Chondrocyte (in vitro differentiated cells): ENCODE measurements around the gene F2RL2. TPM values are rescaled to one million over a fixed set of nuclear protein-coding genes. Genes with fewer than 3 reads are reported as not detected.

Source experiments
- DNase-seq: peaks from one replicate; pipeline ENCODE4 v3.0.0; 2021; ENCODE audit warnings: mixed read lengths, low spot score
- H3K27ac Mint-ChIP-seq: one replicate; pipeline ENCODE4 v1.8.0; 2021; ENCODE audit warnings: mild to moderate bottlenecking, moderate library complexity, mixed read lengths; ENCODE audit not compliant: unreplicated experiment
- H3K27me3 Mint-ChIP-seq: 2 replicates; pipeline ENCODE4 v1.8.0; 2021; ENCODE audit warnings: low read depth, mixed read lengths
- H3K36me3 Mint-ChIP-seq: 2 replicates; pipeline ENCODE4 v1.8.0; 2021; ENCODE audit warnings: low read depth, mixed read lengths
- H3K4me1 Mint-ChIP-seq: 2 replicates; pipeline ENCODE4 v1.8.0; 2021; ENCODE audit warnings: low read depth, mild to moderate bottlenecking, mixed read lengths
- H3K4me3 Mint-ChIP-seq: one replicate; pipeline ENCODE4 v1.8.0; 2021; ENCODE audit warnings: mild to moderate bottlenecking, moderate library complexity, mixed read lengths; ENCODE audit not compliant: unreplicated experiment
- H3K9me3 Mint-ChIP-seq: 2 replicates; pipeline ENCODE4 v1.8.0; 2021; ENCODE audit warnings: low read depth, mixed read lengths
- total RNA-seq: library from RNA; stranded (reverse); gene quantifications from 3 replicates; pipeline ENCODE4 v1.2.1, GENCODE V29; 2021
- TF ChIP-seq, protein P1 (sequence below): fragments of 200-600 bp; sonication (generic); IDR thresholded peaks from 2 replicates; pipeline ENCODE4 v1.5.0; 2021; ENCODE audit warnings: antibody characterized with exemption, mild to moderate bottlenecking, moderate library complexity

The F2RL2 gene
- total RNA-seq, 1 donor from 2014 or later = 8.4 TPM

DNA sequence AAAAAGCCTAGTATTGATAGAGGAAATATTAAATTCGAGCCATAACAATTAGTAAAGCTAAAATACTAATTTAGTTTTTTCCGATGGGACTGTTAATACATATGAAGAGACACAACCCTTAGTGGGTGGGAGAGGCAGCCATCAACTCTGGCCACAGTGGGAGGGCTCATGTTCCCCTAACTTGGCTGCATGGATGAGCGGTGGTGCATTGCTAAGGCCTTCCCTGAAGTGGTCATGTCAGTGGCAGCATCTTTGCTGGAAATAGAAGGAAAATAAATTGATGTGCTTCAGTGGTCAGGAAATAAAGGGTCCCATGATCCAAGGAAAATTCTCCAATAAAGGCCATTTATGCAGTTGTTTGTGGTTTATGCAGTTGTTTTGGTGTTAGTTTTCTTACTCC lies 33.9 kb upstream of the F2RL2 start:
- no peak for DNase-seq
- TF ChIP-seq, protein P1, sequence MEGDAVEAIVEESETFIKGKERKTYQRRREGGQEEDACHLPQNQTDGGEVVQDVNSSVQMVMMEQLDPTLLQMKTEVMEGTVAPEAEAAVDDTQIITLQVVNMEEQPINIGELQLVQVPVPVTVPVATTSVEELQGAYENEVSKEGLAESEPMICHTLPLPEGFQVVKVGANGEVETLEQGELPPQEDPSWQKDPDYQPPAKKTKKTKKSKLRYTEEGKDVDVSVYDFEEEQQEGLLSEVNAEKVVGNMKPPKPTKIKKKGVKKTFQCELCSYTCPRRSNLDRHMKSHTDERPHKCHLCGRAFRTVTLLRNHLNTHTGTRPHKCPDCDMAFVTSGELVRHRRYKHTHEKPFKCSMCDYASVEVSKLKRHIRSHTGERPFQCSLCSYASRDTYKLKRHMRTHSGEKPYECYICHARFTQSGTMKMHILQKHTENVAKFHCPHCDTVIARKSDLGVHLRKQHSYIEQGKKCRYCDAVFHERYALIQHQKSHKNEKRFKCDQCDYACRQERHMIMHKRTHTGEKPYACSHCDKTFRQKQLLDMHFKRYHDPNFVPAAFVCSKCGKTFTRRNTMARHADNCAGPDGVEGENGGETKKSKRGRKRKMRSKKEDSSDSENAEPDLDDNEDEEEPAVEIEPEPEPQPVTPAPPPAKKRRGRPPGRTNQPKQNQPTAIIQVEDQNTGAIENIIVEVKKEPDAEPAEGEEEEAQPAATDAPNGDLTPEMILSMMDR = no peak
- Mint-ChIP-seq H3K4me3 (no peak overlapping the region), H3K27me3 (no peaks in the 10 kb centered on the region), H3K36me3 (no peaks in the 10 kb centered on the region), H3K9me3 (no peaks in the 10 kb centered on the region), H3K4me1 (peaks cover 15% of the 10 kb centered on the region), H3K27ac (no peak overlapping the region)

DNA sequence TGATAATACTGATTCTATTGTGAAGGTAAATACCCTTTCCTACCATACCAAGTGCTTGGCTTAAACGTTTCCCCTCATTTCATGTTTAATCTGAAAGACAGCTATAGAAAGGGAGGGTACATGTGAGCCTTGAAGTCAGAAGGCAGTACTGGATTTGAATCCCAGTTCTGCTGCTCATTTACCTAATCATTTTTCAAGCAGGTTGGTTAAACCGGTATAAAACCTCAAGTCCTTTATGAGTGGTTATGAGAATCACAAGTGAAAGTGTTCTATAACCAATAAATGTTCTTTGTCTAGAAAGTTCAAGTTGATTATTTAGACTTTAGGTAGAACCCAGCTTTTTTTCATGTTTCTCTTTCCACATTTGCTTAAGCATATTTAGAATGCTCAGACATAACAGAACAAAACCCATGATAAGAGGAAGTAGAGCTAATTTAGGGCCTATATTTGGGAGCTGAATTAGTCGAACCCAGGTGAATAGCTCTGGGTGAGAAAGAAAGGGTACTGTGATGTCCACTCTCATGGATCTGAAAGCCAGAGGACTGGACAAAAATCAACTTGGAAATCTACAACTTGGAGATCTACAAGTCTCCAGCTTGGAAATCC lies 29.7 kb upstream of the F2RL2 start:
- Mint-ChIP-seq H3K4me3 (no peak overlapping the region), H3K27me3 (no peaks in the 10 kb centered on the region)
- TF ChIP-seq, protein P1 = no peak

DNA sequence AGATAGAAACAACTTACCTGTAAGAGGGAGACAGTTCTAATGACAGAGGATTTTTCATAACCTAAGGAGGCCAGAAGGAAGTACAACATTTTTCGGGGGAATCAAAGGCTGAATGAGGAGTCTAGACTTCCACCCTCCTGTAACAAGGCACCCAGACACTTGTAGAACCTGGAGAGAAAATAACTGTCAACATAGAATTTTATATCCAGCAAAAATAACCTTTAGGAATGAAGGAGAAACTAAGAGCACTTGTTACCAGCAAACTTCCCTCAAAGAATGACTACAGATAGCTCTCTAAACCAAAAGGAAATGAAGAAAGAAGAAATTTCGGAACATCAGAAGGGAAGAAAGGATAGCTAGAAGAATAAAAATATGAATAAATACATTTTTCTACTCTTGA lies 25.9 kb upstream of the F2RL2 start:
- Mint-ChIP-seq H3K27ac (no peak overlapping the region), H3K36me3 (peaks cover 9% of the 10 kb centered on the region), H3K4me1 (peaks cover 10% of the 10 kb centered on the region), H3K27me3 (no peaks in the 10 kb centered on the region), H3K9me3 (peaks cover 17% of the 10 kb centered on the region), H3K4me3 (no peak overlapping the region)
- DNase-seq = no peak
- TF ChIP-seq, protein P1 = no peak

More for the DNA sequence above, 29.7 kb upstream of the F2RL2 start:
- DNase-seq = no peak
- Mint-ChIP-seq H3K27ac (no peak overlapping the region), H3K36me3 (peaks cover 9% of the 10 kb centered on the region), H3K9me3 (peaks cover 16% of the 10 kb centered on the region), H3K4me1 (peaks cover 14% of the 10 kb centered on the region)

DNA sequence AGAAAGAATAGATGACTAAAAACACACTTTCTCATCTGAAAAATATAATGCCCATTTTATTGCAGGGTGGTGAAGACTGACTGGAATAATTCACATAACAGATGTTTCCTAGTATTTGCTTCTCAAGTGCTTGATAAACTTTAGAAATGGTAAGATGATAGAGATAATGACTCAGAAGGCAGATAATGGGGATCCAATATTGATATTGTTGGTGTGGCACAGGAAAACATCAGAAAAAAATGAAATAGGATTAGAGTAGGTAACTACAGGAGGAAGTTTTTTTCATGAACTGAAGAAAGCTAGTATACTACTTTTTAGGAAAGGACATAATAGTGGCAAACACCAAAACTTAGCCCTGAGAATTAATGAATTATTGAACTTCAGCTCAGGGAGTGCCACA lies 20.2 kb upstream of the F2RL2 start:
- no peaks in the 10 kb centered on the region for H3K36me3 Mint-ChIP-seq
- DNase-seq = no peak
- H3K4me3 Mint-ChIP-seq = no peak overlapping the region
- TF ChIP-seq, protein P1 = no peak
- no peaks in the 10 kb centered on the region for H3K27me3 Mint-ChIP-seq
- no peak overlapping the region for H3K27ac Mint-ChIP-seq
- H3K9me3 Mint-ChIP-seq = peaks cover 5% of the 10 kb centered on the region
- H3K4me1 Mint-ChIP-seq = peaks cover 39% of the 10 kb centered on the region

DNA sequence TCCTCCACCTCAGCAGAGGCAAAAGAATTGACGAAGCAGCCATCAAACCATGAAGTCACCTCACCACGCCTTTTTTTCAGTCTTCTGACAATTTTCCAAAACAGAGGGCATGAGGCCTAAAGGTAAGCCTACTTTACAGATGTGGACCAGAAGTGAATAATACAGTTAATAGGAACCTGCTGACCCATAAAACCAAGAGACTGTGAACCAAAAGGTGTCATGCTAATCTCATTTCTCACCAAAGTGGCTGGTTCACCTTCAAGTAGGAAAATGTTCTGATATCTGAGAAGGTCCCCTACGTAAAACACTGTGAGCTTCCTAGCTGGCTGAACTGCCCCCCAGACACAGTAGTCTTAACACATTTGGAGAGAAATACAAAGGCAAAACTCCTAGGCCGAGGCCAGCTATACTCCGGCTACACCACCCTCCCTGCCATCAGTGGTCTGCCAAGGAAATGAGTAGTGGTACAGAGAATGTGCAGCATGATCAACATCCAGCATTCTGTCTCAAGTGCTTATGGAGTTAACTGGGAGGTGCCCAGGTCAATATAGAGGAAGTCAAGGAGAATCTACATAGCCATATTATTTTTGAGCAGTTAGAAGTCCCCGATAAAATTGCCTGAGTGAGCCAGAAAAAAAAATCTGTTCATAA lies 19.3 kb upstream of the F2RL2 start:
- H3K4me3 Mint-ChIP-seq = no peak overlapping the region
- peaks cover 2% of the 10 kb centered on the region for H3K9me3 Mint-ChIP-seq
- H3K27me3 Mint-ChIP-seq = no peaks in the 10 kb centered on the region
- TF ChIP-seq, protein P1 = no peak
- DNase-seq = no peak
- H3K27ac Mint-ChIP-seq = peak overlapping the region; percentile 39
- H3K36me3 Mint-ChIP-seq = no peaks in the 10 kb centered on the region
- peaks cover 40% of the 10 kb centered on the region for H3K4me1 Mint-ChIP-seq
